ENCODE data around the gene LILRB1.
A peak's percentile ranks its signal among the peaks of the same experiment; 100 is the strongest.
"Not testable (repeated sequence)": the region's sequence is repeated elsewhere in the genome, so short reads cannot be mapped to it uniquely, and the experiment has no call there.

Gene LILRB1

DNA sequence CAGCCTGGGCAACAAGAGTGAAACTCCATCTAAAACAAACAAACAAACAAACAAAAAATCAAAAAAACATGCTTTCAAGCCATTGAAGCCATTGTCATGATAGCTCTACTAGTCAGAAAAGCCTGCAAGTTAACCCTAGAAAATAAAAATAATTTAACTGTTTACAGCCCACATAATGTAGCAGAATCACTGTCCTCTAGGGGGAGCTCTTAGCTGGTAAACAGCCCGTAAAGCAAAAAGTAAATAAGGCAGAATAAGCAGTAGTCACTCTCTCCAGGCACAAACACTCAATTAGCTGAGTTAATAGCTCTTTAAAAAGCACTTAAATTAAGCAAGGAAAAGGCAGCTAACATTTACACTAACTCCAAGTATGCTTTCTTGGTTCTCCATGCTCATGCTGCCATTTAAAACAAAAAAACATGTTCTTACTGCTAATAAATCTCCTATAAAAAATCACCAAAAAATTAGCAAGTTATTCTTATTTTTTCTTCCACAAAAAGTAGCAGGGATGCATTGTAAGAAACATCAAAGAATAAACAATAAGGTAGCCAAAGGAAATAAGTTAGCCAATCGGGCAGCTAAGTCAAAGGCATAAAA lies 43.8 kb downstream of the LILRB1 start:
- Histone ChIP-seq H2AFZ (ENCODE audit: insufficient read depth, low read length, poor library complexity) (no peak overlapping the region), H2BK12ac (ENCODE audit: low read length) (no peak overlapping the region), H3K18ac (ENCODE audit: low read length) (no peak overlapping the region), H4K91ac (ENCODE audit: low read depth, low read length) (no peak overlapping the region), H2BK120ac (ENCODE audit: insufficient read depth, low read length, poor library complexity) (no peak overlapping the region), H3K79me2 (ENCODE audit: control insufficient read depth, insufficient read depth, low read length, poor library complexity) (no peaks in the 10 kb centered on the region), H3K36me3 (ENCODE audit: control insufficient read depth in 1 of 2, insufficient read depth in 2 of 2, low read length in 2 of 2) (no peaks in the 10 kb centered on the region), H3K4me1 (ENCODE audit: control insufficient read depth in 1 of 2, insufficient read depth in 2 of 2, low read length in 2 of 2) (no peaks in the 10 kb centered on the region), H3K79me1 (ENCODE audit: low read length) (no peaks in the 10 kb centered on the region), H4K8ac (ENCODE audit: low read depth, low read length) (no peak overlapping the region), H3K27ac (ENCODE audit: low read depth, low read length) (no peak overlapping the region), H3K9me3 (ENCODE audit: insufficient read depth, low read depth, low read length) (peaks cover 24% of the 10 kb centered on the region), H3K4me2 (ENCODE audit: low read length) (no peak overlapping the region), H3K9ac (ENCODE audit: low read length) (no peak overlapping the region), H2BK5ac (ENCODE audit: low read depth, low read length, poor library complexity) (no peak overlapping the region), H3K23ac (ENCODE audit: low read length) (no peak overlapping the region), H3K4me3 (ENCODE audit: low read depth, low read length) (no peak overlapping the region), H2AK5ac (ENCODE audit: low read length) (no peak overlapping the region), H3K4ac (ENCODE audit: low read depth, low read length) (no peak overlapping the region), H3K27me3 (ENCODE audit: insufficient read depth, low read length) (no peaks in the 10 kb centered on the region), H3K14ac (ENCODE audit: low read length) (no peak overlapping the region), H4K12ac (ENCODE audit: low read depth, low read length) (no peak overlapping the region)
- no CpG with 5 or more reads among the region's 2 CpGs for WGBS (ENCODE audit: extremely low coverage, insufficient coverage, insufficient read length)
- DNase-seq: peak in 1 of 2 donors; percentile 66

DNA sequence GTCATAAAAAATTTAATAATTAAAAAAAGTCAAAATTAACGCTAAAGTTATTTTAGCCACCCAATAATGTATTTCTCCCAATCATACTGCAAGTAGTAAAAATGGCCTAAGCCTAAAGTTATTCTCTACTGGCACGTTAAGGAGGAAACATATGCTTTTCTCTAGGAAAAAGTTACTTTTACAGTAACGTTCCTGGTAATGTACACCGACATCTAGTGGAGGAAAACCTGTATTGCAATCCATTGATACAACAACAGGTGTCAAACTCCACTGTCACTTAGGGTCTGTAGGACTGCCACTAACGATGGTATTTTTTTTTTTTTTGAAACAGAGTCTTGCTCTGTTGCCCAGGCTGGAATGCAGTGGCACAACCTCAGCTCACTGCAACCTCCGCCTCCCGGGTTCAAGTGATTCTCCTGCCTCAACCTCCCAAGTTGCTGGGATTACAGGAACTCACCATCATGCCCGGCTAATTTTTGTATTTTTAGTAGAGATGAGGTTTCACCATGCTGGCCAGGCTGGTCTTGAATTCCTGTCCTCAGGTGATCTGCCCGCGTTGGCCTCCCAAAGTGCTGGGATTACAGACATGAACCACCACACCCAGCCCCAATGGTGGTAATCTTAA lies 46.0 kb downstream of the LILRB1 start:
- H3K4me3 ChIP-seq (ENCODE audit: low read depth, low read length); H3K18ac ChIP-seq (ENCODE audit: low read length); H3K27me3 ChIP-seq (ENCODE audit: insufficient read depth, low read length); H4K8ac ChIP-seq (ENCODE audit: low read depth, low read length); H3K9ac ChIP-seq (ENCODE audit: low read length); H3K79me1 ChIP-seq (ENCODE audit: low read length); H3K79me2 ChIP-seq (ENCODE audit: control insufficient read depth, insufficient read depth, low read length, poor library complexity); H4K91ac ChIP-seq (ENCODE audit: low read depth, low read length); H3K14ac ChIP-seq (ENCODE audit: low read length); H3K4me2 ChIP-seq (ENCODE audit: low read length); H3K27ac ChIP-seq (ENCODE audit: low read depth, low read length); H3K36me3 ChIP-seq (ENCODE audit: control insufficient read depth in 1 of 2, insufficient read depth in 2 of 2, low read length in 2 of 2); H2BK12ac ChIP-seq (ENCODE audit: low read length); H4K12ac ChIP-seq (ENCODE audit: low read depth, low read length); H3K4me1 ChIP-seq (ENCODE audit: control insufficient read depth in 1 of 2, insufficient read depth in 2 of 2, low read length in 2 of 2); H2BK120ac ChIP-seq (ENCODE audit: insufficient read depth, low read length, poor library complexity); H3K4ac ChIP-seq (ENCODE audit: low read depth, low read length); H2AFZ ChIP-seq (ENCODE audit: insufficient read depth, low read length, poor library complexity); H2BK5ac ChIP-seq (ENCODE audit: low read depth, low read length, poor library complexity); H3K23ac ChIP-seq (ENCODE audit: low read length); H2AK5ac ChIP-seq (ENCODE audit: low read length): not testable (repeated sequence)
- H3K9me3 ChIP-seq (ENCODE audit: insufficient read depth, low read depth, low read length): peaks cover 17% of the 10 kb centered on the region
- WGBS (ENCODE audit: extremely low coverage, insufficient coverage, insufficient read length): no CpG with 5 or more reads among the region's 10 CpGs
- peak in 1 of 2 donors; percentile 85 for DNase-seq

DNA sequence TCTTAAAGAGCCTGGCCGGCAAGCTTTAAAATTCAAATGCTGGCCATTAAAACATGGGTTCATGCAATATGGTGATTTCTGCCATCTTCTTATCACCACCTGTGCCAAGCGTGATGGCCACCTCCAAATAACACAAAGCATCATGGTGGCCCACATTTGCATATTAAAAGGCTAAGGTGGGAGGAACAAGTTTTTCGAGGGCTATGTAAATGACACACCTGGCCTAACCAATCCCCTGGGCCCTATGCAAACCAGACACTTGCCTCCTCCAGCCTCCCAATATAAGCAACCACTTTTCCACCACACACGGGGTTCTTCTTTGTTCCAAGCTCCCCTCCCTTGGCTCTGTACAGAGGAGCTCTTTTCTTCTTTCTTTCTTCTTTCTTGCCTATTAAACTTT lies 46.9 kb downstream of the LILRB1 start:
- H3K4me2 ChIP-seq (ENCODE audit: low read length): no peak overlapping the region
- DNase-seq: no peak
- no peak overlapping the region for H2BK120ac ChIP-seq (ENCODE audit: insufficient read depth, low read length, poor library complexity)
- no peak overlapping the region for H3K23ac ChIP-seq (ENCODE audit: low read length)
- H3K9me3 ChIP-seq (ENCODE audit: insufficient read depth, low read depth, low read length): peaks cover 8% of the 10 kb centered on the region
- H2BK5ac ChIP-seq (ENCODE audit: low read depth, low read length, poor library complexity): no peak overlapping the region
- H2AFZ ChIP-seq (ENCODE audit: insufficient read depth, low read length, poor library complexity): no peak overlapping the region
- no peaks in the 10 kb centered on the region for H3K79me2 ChIP-seq (ENCODE audit: control insufficient read depth, insufficient read depth, low read length, poor library complexity)
- H3K4ac ChIP-seq (ENCODE audit: low read depth, low read length): no peak overlapping the region
- H3K27ac ChIP-seq (ENCODE audit: low read depth, low read length): no peak overlapping the region
- no peak overlapping the region for H2AK5ac ChIP-seq (ENCODE audit: low read length)
- H3K79me1 ChIP-seq (ENCODE audit: low read length): no peaks in the 10 kb centered on the region
- H2BK12ac ChIP-seq (ENCODE audit: low read length): no peak overlapping the region
- no peaks in the 10 kb centered on the region for H3K4me1 ChIP-seq (ENCODE audit: control insufficient read depth in 1 of 2, insufficient read depth in 2 of 2, low read length in 2 of 2)
- H3K27me3 ChIP-seq (ENCODE audit: insufficient read depth, low read length): no peaks in the 10 kb centered on the region
- H3K36me3 ChIP-seq (ENCODE audit: control insufficient read depth in 1 of 2, insufficient read depth in 2 of 2, low read length in 2 of 2): no peaks in the 10 kb centered on the region
- H3K4me3 ChIP-seq (ENCODE audit: low read depth, low read length): no peak overlapping the region
- no peak overlapping the region for H3K14ac ChIP-seq (ENCODE audit: low read length)
- no CpG with 5 or more reads among the region's 4 CpGs for WGBS (ENCODE audit: extremely low coverage, insufficient coverage, insufficient read length)
- no peak overlapping the region for H3K18ac ChIP-seq (ENCODE audit: low read length)
- no peak overlapping the region for H4K8ac ChIP-seq (ENCODE audit: low read depth, low read length)
- H4K12ac ChIP-seq (ENCODE audit: low read depth, low read length): no peak overlapping the region
- no peak overlapping the region for H3K9ac ChIP-seq (ENCODE audit: low read length)
- no peak overlapping the region for H4K91ac ChIP-seq (ENCODE audit: low read depth, low read length)

DNA sequence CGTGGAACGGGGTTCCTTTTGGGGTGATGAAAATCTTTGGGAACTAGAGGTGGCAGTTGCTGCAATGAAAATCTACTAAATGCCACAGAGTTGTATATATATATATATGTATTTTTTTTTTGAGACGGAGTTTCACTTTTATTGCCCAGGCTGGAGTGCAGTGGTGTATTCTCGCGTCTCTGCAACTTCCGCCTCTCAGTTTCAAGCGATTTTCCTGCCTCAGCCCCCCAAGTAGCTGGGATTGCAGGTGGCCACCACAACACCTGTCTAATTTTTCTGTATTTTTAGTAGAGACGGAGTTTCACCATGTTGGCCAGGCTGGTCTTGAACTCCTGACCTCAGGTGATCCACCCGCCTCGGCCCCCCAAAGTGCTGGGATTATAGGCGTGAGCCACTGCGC lies 51.3 kb downstream of the LILRB1 start:
- H2AK5ac ChIP-seq (ENCODE audit: low read length); H4K91ac ChIP-seq (ENCODE audit: low read depth, low read length); H3K79me2 ChIP-seq (ENCODE audit: control insufficient read depth, insufficient read depth, low read length, poor library complexity); H3K36me3 ChIP-seq (ENCODE audit: control insufficient read depth in 1 of 2, insufficient read depth in 2 of 2, low read length in 2 of 2); H4K12ac ChIP-seq (ENCODE audit: low read depth, low read length); H3K9ac ChIP-seq (ENCODE audit: low read length); H3K4me3 ChIP-seq (ENCODE audit: low read depth, low read length); H3K23ac ChIP-seq (ENCODE audit: low read length); H3K27me3 ChIP-seq (ENCODE audit: insufficient read depth, low read length); H3K4me2 ChIP-seq (ENCODE audit: low read length); DNase-seq; H3K4ac ChIP-seq (ENCODE audit: low read depth, low read length); H3K27ac ChIP-seq (ENCODE audit: low read depth, low read length); H3K14ac ChIP-seq (ENCODE audit: low read length); H2BK12ac ChIP-seq (ENCODE audit: low read length); H3K18ac ChIP-seq (ENCODE audit: low read length); H3K79me1 ChIP-seq (ENCODE audit: low read length); H2AFZ ChIP-seq (ENCODE audit: insufficient read depth, low read length, poor library complexity); H3K4me1 ChIP-seq (ENCODE audit: control insufficient read depth in 1 of 2, insufficient read depth in 2 of 2, low read length in 2 of 2); H2BK120ac ChIP-seq (ENCODE audit: insufficient read depth, low read length, poor library complexity); H2BK5ac ChIP-seq (ENCODE audit: low read depth, low read length, poor library complexity); H4K8ac ChIP-seq (ENCODE audit: low read depth, low read length): not testable (repeated sequence)
- peaks cover 14% of the 10 kb centered on the region for H3K9me3 ChIP-seq (ENCODE audit: insufficient read depth, low read depth, low read length)
- WGBS (ENCODE audit: extremely low coverage, insufficient coverage, insufficient read length): no CpG with 5 or more reads among the region's 12 CpGs

Data from trophoblast cell (in vitro differentiated cells and primary cell).